Hepatocyte (in vitro differentiated cells): ENCODE data around the gene SLX1A.

Source experiments
- CTCF ChIP-seq: fragments of 200-600 bp; sonication (generic); IDR thresholded peaks from 2 replicates; pipeline ENCODE4 v1.5.1; 2016; ENCODE audit warnings: antibody characterized with exemption, mild to moderate bottlenecking; ENCODE audit not compliant: poor library complexity
- EZH2 ChIP-seq: fragments of 200-600 bp; sonication (generic); IDR thresholded peaks from 2 replicates; pipeline ENCODE4 v1.6.1; 2016; ENCODE audit warnings: antibody characterized with exemption, mild to moderate bottlenecking, borderline replicate concordance
- EZH2phosphoT487 ChIP-seq: fragments of 200-600 bp; sonication (generic); IDR thresholded peaks from one replicate; pipeline ENCODE4 v1.6.1; 2018; ENCODE audit warnings: antibody characterized with exemption, mild to moderate bottlenecking, low read depth, moderate library complexity; ENCODE audit not compliant: unreplicated experiment, severe bottlenecking

- TF ChIP-seq CTCF (no peak), EZH2 (no peak), EZH2phosphoT487 (no peak)
Observed at GRCh38 chr16:30163538-30163937, 30.1 kb upstream of the SLX1A start.
